Esophagus squamous epithelium (tissue), 4 donors: ENCODE results near the gene MAML3.

ENCODE experiments used
- CTCF ChIP-seq, 6 experiments: fragments of 450-650 bp in 4 of 6; fragments of 200-600 bp in 2 of 6; sonication (generic) in 2 of 6; IDR thresholded peaks; one replicate each; pipeline ENCODE4 v1.5.1; 2016 to 2019; ENCODE audit warnings: antibody characterized with exemption in 6 of 6, mild to moderate bottlenecking in 4 of 6, moderate library complexity in 4 of 6
- POLR2A ChIP-seq, 4 donors: fragments of 450-650 bp; IDR thresholded peaks; one replicate each; pipeline ENCODE4 v1.6.1; 2017; ENCODE audit warnings: antibody characterized with exemption in 4 of 4, mild to moderate bottlenecking in 4 of 4, moderate library complexity in 3 of 4

DNA sequence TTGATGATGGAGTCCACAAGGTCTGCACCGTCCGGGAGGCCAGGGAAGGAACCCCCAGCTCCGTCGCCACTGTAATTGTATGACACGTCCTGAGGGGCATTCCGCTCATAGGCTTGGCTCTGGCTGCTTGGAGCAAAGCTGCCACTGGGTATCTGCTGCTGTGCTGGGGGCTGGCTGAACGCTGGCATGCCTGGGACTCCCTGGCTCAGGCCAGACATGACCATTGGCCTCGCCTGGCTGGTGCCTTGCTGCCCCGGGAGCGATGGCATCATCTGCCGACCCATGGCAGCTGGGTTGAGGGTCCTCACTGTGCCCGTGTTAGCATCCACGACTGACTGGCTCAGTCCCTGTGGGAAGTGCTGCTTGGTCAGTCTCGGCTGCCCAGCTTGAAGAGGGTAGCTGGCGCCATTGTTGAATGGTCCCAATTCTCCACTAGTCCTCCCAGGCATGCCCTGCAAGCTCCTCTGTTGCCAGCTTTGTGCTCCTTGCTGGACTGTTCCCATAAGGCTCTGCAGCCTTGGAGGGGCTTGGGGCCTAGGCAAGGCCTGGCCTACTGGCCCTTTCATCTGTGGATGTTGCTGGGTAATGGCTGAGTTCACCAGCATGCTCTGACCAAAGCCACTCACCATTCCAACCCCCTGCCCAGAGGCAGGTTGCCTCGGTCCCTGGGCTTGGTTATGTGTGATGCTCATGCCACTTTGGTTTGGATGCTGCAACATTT lies 434.4 kb downstream of the MAML3 start:
- TF ChIP-seq CTCF (IDR thresholded peaks at IDR 0.05) (no peak), POLR2A (IDR thresholded peaks at IDR 0.05) (no peak)
